Measurements from ENCODE around the gene HNF4A. TPM values are rescaled to one million over a fixed set of nuclear protein-coding genes. Genes with fewer than 3 reads are reported as not detected.

HNF4A gene
- total and polyA plus RNA-seq, 2 of the 13 experiments (the other 11 are each of a cell fraction or from before 2014, with no cell fraction given), result 80.9 to 169 TPM

DNA sequence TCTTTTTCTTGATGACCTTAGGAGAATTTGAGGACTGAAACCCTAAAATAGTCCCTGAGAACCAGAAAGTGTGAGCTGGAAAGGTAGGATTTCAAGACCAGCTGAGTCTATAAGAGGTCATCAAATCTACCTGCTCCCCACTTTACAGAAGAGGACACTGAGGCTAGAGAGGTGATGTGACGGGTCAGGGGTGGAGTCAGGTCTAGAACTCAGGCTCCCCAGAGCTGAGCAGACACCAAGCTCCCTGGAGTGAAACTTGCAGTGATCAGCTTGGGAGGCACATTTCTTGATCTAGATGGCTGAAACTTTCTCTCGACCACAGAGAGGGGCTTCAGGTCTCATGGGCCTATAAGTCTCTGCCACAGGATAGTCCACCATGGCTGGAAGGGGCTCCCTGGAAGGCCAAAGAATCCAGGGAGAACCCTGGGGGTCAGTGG is 55.1 kb downstream of the HNF4A start (continued):
- TF ChIP-seq ZNF317 (CRISPR knock-in tag; IDR thresholded peaks at IDR 0.05) (0 out of 2 replicates have a peak, but pooled peaks have one; percentile 4), ZNF230 (CRISPR knock-in tag; IDR thresholded peaks at IDR 0.05) (no peak), DNMT1 (CRISPR knock-in tag; IDR thresholded peaks at IDR 0.05) (0 out of 2 replicates have a peak, but pooled peaks have one; percentile 26), ZNF256 (CRISPR knock-in tag; conservative IDR thresholded peaks at IDR 0.05) (no peak), ZSCAN9 (CRISPR knock-in tag; IDR thresholded peaks at IDR 0.05; ENCODE audit: borderline replicate concordance) (0 out of 2 replicates have a peak, but pooled peaks have one; percentile 30), ZBTB39 (CRISPR knock-in tag; IDR thresholded peaks at IDR 0.05) (no peak), ZNF83 (CRISPR knock-in tag; IDR thresholded peaks at IDR 0.05; ENCODE audit: borderline replicate concordance) (no peak), ZNF841 (CRISPR knock-in tag; IDR thresholded peaks at IDR 0.05; ENCODE audit: borderline replicate concordance) (no peak), SPEN (CRISPR knock-in tag; IDR thresholded peaks at IDR 0.05; ENCODE audit: low read depth) (no peak), SMARCC2 (IDR thresholded peaks at IDR 0.05) (no peak), ZNF101 (CRISPR knock-in tag; IDR thresholded peaks at IDR 0.05; ENCODE audit: borderline replicate concordance, low read depth) (no peak), ZSCAN25 (CRISPR knock-in tag; IDR thresholded peaks at IDR 0.05) (no peak), PCBP2 (optimal IDR thresholded peaks at IDR 0.05; ENCODE audit: low read depth, low read length, poor library complexity, severe bottlenecking) (no peak), THAP7 (CRISPR knock-in tag; IDR thresholded peaks at IDR 0.05) (no peak), HDAC6 (IDR thresholded peaks at IDR 0.05; ENCODE audit: low read depth, low read length) (0 out of 2 replicates have a peak, but pooled peaks have one; percentile 31), ZNF34 (CRISPR knock-in tag; IDR thresholded peaks at IDR 0.05; ENCODE audit: borderline replicate concordance) (no peak), NFKB2 (CRISPR knock-in tag; IDR thresholded peaks at IDR 0.05; ENCODE audit: borderline replicate concordance) (no peak), ZHX2 (IDR thresholded peaks at IDR 0.05; ENCODE audit: low read depth) (no peak), ZHX2 (CRISPR knock-in tag; IDR thresholded peaks at IDR 0.05; ENCODE audit: borderline replicate concordance) (no peak)
- TF ChIP-seq, protein P1, sequence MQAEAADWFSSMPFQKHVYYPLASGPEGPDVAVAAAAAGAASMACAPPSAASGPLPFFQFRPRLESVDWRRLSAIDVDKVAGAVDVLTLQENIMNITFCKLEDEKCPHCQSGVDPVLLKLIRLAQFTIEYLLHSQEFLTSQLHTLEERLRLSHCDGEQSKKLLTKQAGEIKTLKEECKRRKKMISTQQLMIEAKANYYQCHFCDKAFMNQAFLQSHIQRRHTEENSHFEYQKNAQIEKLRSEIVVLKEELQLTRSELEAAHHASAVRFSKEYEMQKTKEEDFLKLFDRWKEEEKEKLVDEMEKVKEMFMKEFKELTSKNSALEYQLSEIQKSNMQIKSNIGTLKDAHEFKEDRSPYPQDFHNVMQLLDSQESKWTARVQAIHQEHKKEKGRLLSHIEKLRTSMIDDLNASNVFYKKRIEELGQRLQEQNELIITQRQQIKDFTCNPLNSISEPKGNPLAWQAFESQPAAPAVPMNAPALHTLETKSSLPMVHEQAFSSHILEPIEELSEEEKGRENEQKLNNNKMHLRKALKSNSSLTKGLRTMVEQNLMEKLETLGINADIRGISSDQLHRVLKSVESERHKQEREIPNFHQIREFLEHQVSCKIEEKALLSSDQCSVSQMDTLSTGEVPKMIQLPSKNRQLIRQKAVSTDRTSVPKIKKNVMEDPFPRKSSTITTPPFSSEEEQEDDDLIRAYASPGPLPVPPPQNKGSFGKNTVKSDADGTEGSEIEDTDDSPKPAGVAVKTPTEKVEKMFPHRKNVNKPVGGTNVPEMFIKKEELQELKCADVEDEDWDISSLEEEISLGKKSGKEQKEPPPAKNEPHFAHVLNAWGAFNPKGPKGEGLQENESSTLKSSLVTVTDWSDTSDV (CRISPR knock-in tag; IDR thresholded peaks at IDR 0.05), result no peak
